Measurements from ENCODE around the gene TNRC6B. TPM values are rescaled to one million over a fixed set of nuclear protein-coding genes. Genes with fewer than 3 reads are reported as not detected.

The TNRC6B gene
- polyA plus RNA-seq, 1 donor (not counting 4 experiments of a cell fraction or from before 2014, with no cell fraction given) = 5.6 TPM

DNA sequence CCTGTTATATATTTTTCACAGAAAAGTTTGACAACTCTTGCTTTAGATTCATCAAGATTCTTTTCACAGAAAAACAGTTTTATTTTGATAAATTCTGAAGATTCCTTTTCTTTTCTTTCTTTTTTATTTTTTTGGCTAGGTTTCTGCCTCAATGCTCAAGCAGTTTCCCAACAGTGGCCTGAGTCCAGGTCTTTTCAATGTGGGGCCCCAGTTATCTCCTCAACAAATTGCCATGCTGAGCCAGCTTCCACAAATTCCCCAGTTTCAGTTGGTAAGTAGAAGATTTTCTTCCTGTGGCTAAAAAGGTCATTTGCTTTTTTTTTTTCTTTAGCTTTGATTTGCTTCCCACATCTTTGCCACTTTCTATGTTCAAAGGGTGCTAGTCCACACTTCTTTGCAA, 122.6 kb downstream of the TNRC6B start:
- no peak overlapping the region for H3K27ac ChIP-seq (ENCODE audit: control insufficient read depth, insufficient read depth, low read length)
- no peaks in the 10 kb centered on the region for H3K79me2 ChIP-seq (ENCODE audit: control insufficient read depth, insufficient read depth, low read length)
- no peak overlapping the region for H2AFZ ChIP-seq (ENCODE audit: control insufficient read depth, low read length)
- FAIRE-seq (no peak), DNase-seq (ENCODE audit: low read depth, low spot score) (no peak)
- no peak overlapping the region for H3K4me3 ChIP-seq (ENCODE audit: control insufficient read depth in 2 of 3, extremely low read depth in 1 of 3, insufficient read depth in 2 of 3, low read depth in 1 of 3, low read length in 3 of 3)
- no peak for TF ChIP-seq CTCF (optimal IDR thresholded peaks at IDR 0.05 in 1 of 3, IDR thresholded peaks at IDR 0.05 in 1 of 3, conservative IDR thresholded peaks at IDR 0.05 in 1 of 3; ENCODE audit: extremely low read depth in 1 of 3, insufficient read depth in 2 of 3, low read length in 3 of 3)
- no peak for TF ChIP-seq EZH2 (IDR thresholded peaks at IDR 0.05; ENCODE audit: low read length)
- H3K9me1 ChIP-seq (ENCODE audit: control insufficient read depth, extremely low read depth, insufficient read depth, low read length) = no peaks in the 10 kb centered on the region
- no peak overlapping the region for H3K9ac ChIP-seq (ENCODE audit: control insufficient read depth, extremely low read depth, insufficient read depth, low read length)
- H3K4me2 ChIP-seq (ENCODE audit: control insufficient read depth, extremely low read depth, insufficient read depth, low read depth, low read length) = no peak overlapping the region
- no peaks in the 10 kb centered on the region for H3K4me1 ChIP-seq (ENCODE audit: control insufficient read depth, extremely low read depth, insufficient read depth, low read length)
- no peaks in the 10 kb centered on the region for H3K27me3 ChIP-seq (ENCODE audit: control insufficient read depth, extremely low read depth, insufficient read depth, low read length)
- no peaks in the 10 kb centered on the region for H3K9me3 ChIP-seq (ENCODE audit: control insufficient read depth, low read depth, low read length)
- H4K20me1 ChIP-seq (ENCODE audit: control insufficient read depth, extremely low read depth, insufficient read depth, low read length) = no peaks in the 10 kb centered on the region
- peaks cover 11 to 16% of the 10 kb centered on the region in 2 experiments for H3K36me3 ChIP-seq (ENCODE audit: control insufficient read depth in 2 of 2, extremely low read depth in 1 of 2, insufficient read depth in 2 of 2, low read length in 2 of 2)
- dilution Hi-C loops (cut with MboI; ENCODE audit: extremely low pct_ligation_motif_present, low sequenced_read_pairs) = no loop called here

DNA sequence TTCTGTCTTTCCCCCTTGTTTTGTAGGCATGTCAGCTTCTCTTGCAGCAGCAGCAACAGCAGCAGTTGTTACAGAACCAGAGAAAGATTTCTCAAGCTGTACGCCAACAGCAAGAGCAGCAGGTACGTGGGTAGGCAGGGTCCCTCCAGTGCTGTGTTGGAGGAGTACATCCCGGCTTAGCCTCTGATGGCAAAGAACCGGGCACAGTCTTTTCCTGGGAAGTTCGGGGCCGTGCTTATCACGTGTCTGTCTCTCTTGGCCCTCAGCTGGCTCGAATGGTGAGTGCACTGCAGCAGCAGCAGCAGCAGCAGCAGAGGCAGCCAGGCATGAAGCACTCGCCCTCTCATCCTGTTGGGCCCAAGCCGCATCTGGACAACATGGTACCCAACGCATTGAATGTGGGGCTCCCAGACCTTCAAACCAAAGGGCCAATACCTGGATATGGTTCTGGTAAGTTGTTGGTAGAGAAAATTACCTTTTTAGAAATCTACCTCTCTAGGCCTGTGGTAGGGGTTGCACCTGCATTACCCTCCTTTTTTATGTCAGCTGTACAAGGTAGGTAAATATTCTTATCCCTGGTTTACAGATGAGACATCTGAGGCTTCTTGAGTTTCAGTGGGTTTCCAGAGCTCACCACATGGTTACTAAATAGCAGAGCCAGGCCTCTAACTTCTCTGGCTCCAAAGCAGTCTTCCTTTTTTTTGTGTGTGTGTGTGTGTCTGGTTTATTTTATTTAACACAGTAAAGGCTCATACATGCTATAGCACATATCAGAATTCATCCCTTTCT, 123.4 kb downstream of the TNRC6B start:
- TF ChIP-seq CTCF (optimal IDR thresholded peaks at IDR 0.05 in 1 of 3, IDR thresholded peaks at IDR 0.05 in 1 of 3, conservative IDR thresholded peaks at IDR 0.05 in 1 of 3; ENCODE audit: extremely low read depth in 1 of 3, insufficient read depth in 2 of 3, low read length in 3 of 3) (no peak), EZH2 (IDR thresholded peaks at IDR 0.05; ENCODE audit: low read length) (no peak)
- no peak overlapping the region for H3K27ac ChIP-seq (ENCODE audit: control insufficient read depth, insufficient read depth, low read length)
- H3K27me3 ChIP-seq (ENCODE audit: control insufficient read depth, extremely low read depth, insufficient read depth, low read length) = no peaks in the 10 kb centered on the region
- FAIRE-seq = no peak
- H3K4me2 ChIP-seq (ENCODE audit: control insufficient read depth, extremely low read depth, insufficient read depth, low read depth, low read length) = no peak overlapping the region
- H2AFZ ChIP-seq (ENCODE audit: control insufficient read depth, low read length) = no peak overlapping the region
- H3K79me2 ChIP-seq (ENCODE audit: control insufficient read depth, insufficient read depth, low read length) = no peaks in the 10 kb centered on the region
- no peak for DNase-seq (ENCODE audit: low read depth, low spot score)
- no peaks in the 10 kb centered on the region for H3K9me1 ChIP-seq (ENCODE audit: control insufficient read depth, extremely low read depth, insufficient read depth, low read length)
- H3K9me3 ChIP-seq (ENCODE audit: control insufficient read depth, low read depth, low read length) = no peaks in the 10 kb centered on the region
- peaks cover 11 to 13% of the 10 kb centered on the region in 2 experiments for H3K36me3 ChIP-seq (ENCODE audit: control insufficient read depth in 2 of 2, extremely low read depth in 1 of 2, insufficient read depth in 2 of 2, low read length in 2 of 2)
- H3K4me1 ChIP-seq (ENCODE audit: control insufficient read depth, extremely low read depth, insufficient read depth, low read length) = no peaks in the 10 kb centered on the region
- H3K4me3 ChIP-seq (ENCODE audit: control insufficient read depth in 2 of 3, extremely low read depth in 1 of 3, insufficient read depth in 2 of 3, low read depth in 1 of 3, low read length in 3 of 3) = no peak overlapping the region
- H3K9ac ChIP-seq (ENCODE audit: control insufficient read depth, extremely low read depth, insufficient read depth, low read length) = no peak overlapping the region
- dilution Hi-C loops (cut with MboI; ENCODE audit: extremely low pct_ligation_motif_present, low sequenced_read_pairs) = no loop called here
- no peaks in the 10 kb centered on the region for H4K20me1 ChIP-seq (ENCODE audit: control insufficient read depth, extremely low read depth, insufficient read depth, low read length)

Data from keratinocyte (primary cell).